Hypothalamus (tissue), 51 donors: ENCODE measurements around the gene RCCD1.

Experiments used
- DNase-seq, 51 donors: peaks; one replicate each; lab custom pipeline; 2025; lab: John Stamatoyannopoulos, UW

The RCCD1 gene

GRCh38 chr15:90998737-90999136 lies 44.1 kb downstream of the RCCD1 start:
- DNase-seq, result no peak

GRCh38 chr15:91001209-91001608 lies 46.5 kb downstream of the RCCD1 start:
- no peak for DNase-seq

DNA sequence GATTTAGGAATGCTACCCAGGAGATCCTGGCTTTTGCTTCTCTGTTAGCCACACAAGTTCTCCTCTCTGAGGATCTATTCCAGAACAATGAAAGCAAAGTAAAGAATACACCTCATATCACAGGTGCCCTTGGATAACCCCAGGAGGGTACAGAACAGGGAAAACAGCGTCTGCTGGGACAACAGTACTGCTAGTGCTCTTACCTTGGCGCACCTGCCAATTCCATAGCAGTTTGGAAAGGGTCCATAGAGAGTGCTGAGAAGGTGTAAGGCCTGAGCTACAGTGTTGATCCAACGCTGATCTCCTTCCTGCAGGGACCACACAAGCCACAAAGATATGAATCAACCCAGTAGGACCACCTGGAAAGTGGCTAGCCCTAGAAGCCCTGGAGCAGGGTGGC lies 52.6 kb downstream of the RCCD1 start:
- no peak for DNase-seq
